ENCODE results near the gene PSME3.

- TF ChIP-seq REST (IDR thresholded peaks at IDR 0.05; ENCODE audit: low read depth) (no peak), RAD21 (IDR thresholded peaks at IDR 0.05; ENCODE audit: low read depth) (no peak), YY1 (IDR thresholded peaks at IDR 0.05; ENCODE audit: low read depth) (no peak), TCF12 (IDR thresholded peaks at IDR 0.05; ENCODE audit: low read depth) (no peak), TAF1 (IDR thresholded peaks at IDR 0.05; ENCODE audit: low read depth) (no peak), MAX (IDR thresholded peaks at IDR 0.05) (no peak), USF1 (IDR thresholded peaks at IDR 0.05) (no peak), EP300 (IDR thresholded peaks at IDR 0.05; ENCODE audit: borderline replicate concordance) (no peak), CEBPB (IDR thresholded peaks at IDR 0.05) (no peak), CREB1 (IDR thresholded peaks at IDR 0.05; ENCODE audit: low read depth) (no peak), EGR1 (IDR thresholded peaks at IDR 0.05) (no peak)
Measured at GRCh38 chr17:42795465-42795864, 37.7 kb upstream of the PSME3 start.
